CD4-positive, alpha-beta memory T cell (primary cell): ENCODE data around the gene PLPPR3. TPM values are rescaled to one million over a fixed set of nuclear protein-coding genes. Genes with fewer than 3 reads are reported as not detected.
A peak's percentile ranks its signal among the peaks of the same experiment; 100 is the strongest.

Source experiments
- CTCF ChIA-PET: fragments of 350-600 bp; sonication (Branson Sonifier 250); formaldehyde crosslinking; loops from one replicate; lab custom pipeline; 2021; ENCODE audit warnings: inconsistent platforms; ENCODE audit not compliant: partially characterized antibody; lab: Charles Lee
- POLR2A ChIA-PET: fragments of 350-600 bp; sonication (Branson Sonifier 250); formaldehyde crosslinking; loops from one replicate; lab custom pipeline; 2021; ENCODE audit not compliant: partially characterized antibody; lab: Charles Lee
- DNase-seq, 5 donors: peaks; one replicate each; pipeline versions ENCODE4 v3.0.0 to v3.0.0-alpha.2; 2020 to 2022; ENCODE audit warnings: mixed read lengths in 1 of 5
- H3K27ac ChIP-seq: one replicate; pipeline ENCODE4 v1.7.0; 2013; ENCODE audit warnings: low read depth, low read length
- H3K27me3 ChIP-seq: 2 replicates; pipeline ENCODE4 v1.7.0; 2013; ENCODE audit warnings: mild to moderate bottlenecking, low read length, moderate library complexity; ENCODE audit not compliant: insufficient read depth
- H3K36me3 ChIP-seq: 2 replicates; pipeline ENCODE4 v1.7.0; 2013; ENCODE audit warnings: mild to moderate bottlenecking, low read length, moderate library complexity; ENCODE audit not compliant: insufficient read depth
- H3K4me1 ChIP-seq: 2 replicates; pipeline ENCODE4 v1.7.0; 2013; ENCODE audit warnings: mild to moderate bottlenecking, low read length, moderate library complexity; ENCODE audit not compliant: insufficient read depth
- H3K4me3 ChIP-seq, 2 donors: one replicate each; pipeline ENCODE4 v1.7.0; 2013; ENCODE audit warnings: low read length in 2 of 2, mild to moderate bottlenecking in 1 of 2
- H3K9me3 ChIP-seq, 2 donors: one replicate each; pipeline ENCODE4 v1.7.0; 2013; ENCODE audit warnings: low read length in 2 of 2, control low read depth in 1 of 2; ENCODE audit not compliant: control insufficient read depth in 1 of 2
- H3K27ac Mint-ChIP-seq, 7 donors: one replicate each; pipeline ENCODE4 v1.8.0; 2020 to 2021; ENCODE audit warnings: mixed read lengths in 7 of 7, mild to moderate bottlenecking in 6 of 7, inconsistent platforms in 3 of 7, moderate library complexity in 3 of 7
- H3K27me3 Mint-ChIP-seq, 2 donors: one replicate each; pipeline ENCODE4 v1.8.0; 2020 to 2021; ENCODE audit warnings: mixed read lengths in 2 of 2
- H3K36me3 Mint-ChIP-seq, 2 donors: one replicate each; pipeline ENCODE4 v1.8.0; 2020 to 2021; ENCODE audit warnings: mixed read lengths in 2 of 2, inconsistent platforms in 1 of 2, mild to moderate bottlenecking in 1 of 2
- H3K4me1 Mint-ChIP-seq, 4 donors: one replicate each; pipeline ENCODE4 v1.8.0; 2020 to 2021; ENCODE audit warnings: mixed read lengths in 4 of 4, mild to moderate bottlenecking in 1 of 4
- H3K4me3 Mint-ChIP-seq, 8 donors: one replicate each; pipeline ENCODE4 v1.8.0; 2020 to 2021; ENCODE audit warnings: mixed read lengths in 8 of 8, mild to moderate bottlenecking in 7 of 8, moderate library complexity in 6 of 8, inconsistent platforms in 3 of 8
- H3K9me3 Mint-ChIP-seq, 8 donors: one replicate each; pipeline ENCODE4 v1.8.0; 2020 to 2021; ENCODE audit warnings: mixed read lengths in 8 of 8, mild to moderate bottlenecking in 5 of 8, inconsistent platforms in 3 of 8, moderate library complexity in 1 of 8
- intact Hi-C: fragments of 100-400 bp; cut with micrococcal nuclease; formaldehyde crosslinking; loops from one replicate; pipeline ENCODE4 v1.15.1; 2023
- polyA plus RNA-seq, 2 donors: library from polyadenylated mRNA; unstranded; fragments of 300-500 nt; fragmentation: Illumina TruSeq; gene quantifications; one replicate each; pipeline ENCODE4 v1.2.3, GENCODE V29; 2021
- total RNA-seq, 2 experiments: library from RNA; stranded (reverse); gene quantifications; one replicate each; pipeline ENCODE4 v1.2.3, GENCODE V29; 2021

PLPPR3 gene
- total and polyA plus RNA-seq, 4 experiments from 2014 or later: not detected

DNA sequence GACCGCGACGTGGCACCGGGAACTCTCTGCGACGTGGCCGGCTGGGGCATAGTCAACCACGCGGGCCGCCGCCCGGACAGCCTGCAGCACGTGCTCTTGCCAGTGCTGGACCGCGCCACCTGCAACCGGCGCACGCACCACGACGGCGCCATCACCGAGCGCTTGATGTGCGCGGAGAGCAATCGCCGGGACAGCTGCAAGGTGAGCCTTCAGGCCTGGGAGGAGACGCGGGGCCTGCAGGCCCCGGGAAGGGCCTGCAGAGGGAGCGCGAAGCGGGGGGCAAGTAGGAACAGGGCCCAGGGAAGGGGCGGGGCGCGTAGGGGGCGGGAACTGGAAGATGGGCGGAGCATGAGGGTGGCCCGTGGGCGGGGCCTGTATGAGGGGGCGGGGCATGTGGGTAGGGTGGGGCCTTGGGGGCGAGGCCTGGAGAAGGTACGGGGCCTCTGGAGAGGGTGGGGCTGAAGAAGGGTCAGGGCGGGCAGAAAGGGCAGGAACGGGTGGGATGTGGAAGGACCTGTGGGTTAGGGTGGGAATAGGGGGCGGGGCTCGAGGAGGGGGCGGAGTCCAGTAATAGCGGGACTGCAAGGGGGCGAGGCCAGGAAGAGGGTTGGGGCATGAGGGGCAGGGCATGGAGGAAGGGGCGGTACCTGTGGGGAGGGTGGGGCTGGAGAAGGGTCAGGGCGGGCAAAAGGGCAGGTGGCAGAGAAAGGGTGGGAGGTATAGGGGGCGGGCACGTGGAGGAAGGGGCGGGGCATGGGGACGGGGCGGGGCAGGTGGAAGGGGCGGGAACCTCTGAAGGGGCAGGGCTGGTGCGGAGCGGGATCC lies 40.2 kb upstream of the PLPPR3 start:
- Histone ChIP-seq H3K27me3 (peaks cover 3% of the 10 kb centered on the region), H3K36me3 (no peaks in the 10 kb centered on the region), H3K27ac (no peak overlapping the region), H3K4me3 (peak overlapping the region in 1 of 2 donors; percentile 32), H3K4me1 (peaks cover 19% of the 10 kb centered on the region), H3K9me3 (no peaks in the 10 kb centered on the region)
- ChIA-PET CTCF (interaction anchor here (2.7 to 5.6 kb wide), 2 partner anchors 59 to 122 kb away, joined by 29 to 119 read pairs; partner anchors contain the start of gene WDR18), POLR2A (interaction anchor here (2.1 to 6.4 kb wide), 7 partner anchors 10 to 407 kb away, joined by 9 to 86 read pairs (median 16); partner anchors contain the start of genes CIRBP, KISS1R, MED16 and R3HDM4)
- H3K27me3 Mint-ChIP-seq: peaks cover 1 to 4% of the 10 kb centered on the region in 2 donors
- intact Hi-C loops: loop anchor here (1.0 to 2.0 kb wide), 5 partner anchors 10 to 139 kb away; partner anchors contain the start of genes GRIN3B, MED16 and RNU6-9
- peaks cover 0 to 5% of the 10 kb centered on the region in 2 donors for H3K36me3 Mint-ChIP-seq
- peaks cover 0 to 3% (median 0%) of the 10 kb centered on the region in 8 donors for H3K9me3 Mint-ChIP-seq
- peak overlapping the region in 5 of 8 donors; percentile 70 to 84 (median 75) for H3K4me3 Mint-ChIP-seq
- H3K4me1 Mint-ChIP-seq: peaks cover 5 to 25% (median 16%) of the 10 kb centered on the region in 4 donors
- peak overlapping the region in 3 of 7 donors; percentile 37 to 95 (median 92) for H3K27ac Mint-ChIP-seq
- peak; percentile 50 to 76 (median 55) for DNase-seq

DNA sequence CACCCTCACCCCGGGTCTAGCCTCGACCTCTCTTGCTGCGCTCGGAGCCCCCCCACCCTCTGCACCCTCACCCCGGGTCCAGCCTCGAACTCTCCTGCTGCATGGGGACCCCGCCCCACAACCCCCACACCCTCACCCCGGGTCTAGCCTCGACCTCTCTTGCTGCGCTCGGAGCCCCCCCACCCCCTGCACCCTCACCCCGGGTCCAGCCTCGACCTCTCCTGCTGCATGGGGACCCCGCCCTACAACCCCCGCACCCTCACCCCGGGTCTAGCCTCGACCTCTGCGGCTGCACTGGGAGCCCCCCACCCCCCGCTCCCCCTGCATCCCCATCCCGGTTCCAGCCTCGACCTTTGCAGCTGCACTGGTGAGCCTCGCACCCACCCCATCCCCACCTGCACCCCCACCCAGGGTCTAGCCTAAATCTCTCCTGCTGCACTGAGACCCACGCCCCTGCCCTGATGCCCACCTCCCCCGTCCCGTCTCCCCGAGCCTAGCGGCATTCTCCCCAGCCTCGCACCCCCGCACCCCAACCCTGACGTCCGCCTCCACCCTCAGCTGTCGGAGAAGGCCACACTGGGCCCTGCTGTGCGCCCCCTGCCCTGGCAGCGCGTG lies 39.5 kb upstream of the PLPPR3 start:
- no peaks in the 10 kb centered on the region for H3K36me3 ChIP-seq
- H3K27ac ChIP-seq: no peak overlapping the region
- DNase-seq: no peak
- ChIA-PET CTCF (no interaction called here), POLR2A (interaction anchor here (1.4 to 6.4 kb wide), 4 partner anchors 32 to 59 kb away, joined by 3 to 86 read pairs (median 14); partner anchors contain the start of genes KISS1R, MED16 and RNU6-9)
- peaks cover 3% of the 10 kb centered on the region for H3K27me3 ChIP-seq
- H3K4me1 Mint-ChIP-seq: peaks cover 5 to 28% (median 16%) of the 10 kb centered on the region in 4 donors
- H3K9me3 Mint-ChIP-seq: peaks cover 0 to 3% (median 0%) of the 10 kb centered on the region in 8 donors
- intact Hi-C loops: no loop called here
- H3K4me3 ChIP-seq: peak overlapping the region in 1 of 2 donors; percentile 13
- H3K27ac Mint-ChIP-seq: no peak overlapping the region
- H3K27me3 Mint-ChIP-seq: peaks cover 2 to 4% of the 10 kb centered on the region in 2 donors
- no peaks in the 10 kb centered on the region for H3K9me3 ChIP-seq
- peaks cover 0 to 5% of the 10 kb centered on the region in 2 donors for H3K36me3 Mint-ChIP-seq
- H3K4me1 ChIP-seq: peaks cover 19% of the 10 kb centered on the region
- H3K4me3 Mint-ChIP-seq: no peak overlapping the region

- Mint-ChIP-seq H3K27ac (peak within 1 kb of the TSS in 1 of 7 donors; percentile 30), H3K4me1 (peaks cover 5 to 23% (median 12%) of the 10 kb centered on the region in 4 donors), H3K36me3 (peaks cover 0 to 3% of the 10 kb centered on the region in 2 donors), H3K4me3 (peak within 1 kb of the TSS in 1 of 8 donors; percentile 23), H3K27me3 (peaks cover 2 to 4% of the 10 kb centered on the region in 2 donors), H3K9me3 (peaks cover 0 to 3% (median 0%) of the 10 kb centered on the region in 8 donors)
- Histone ChIP-seq H3K36me3 (no peaks in the 10 kb centered on the region), H3K4me1 (peaks cover 18% of the 10 kb centered on the region), H3K27ac (no peak within 1 kb of the TSS), H3K9me3 (no peaks in the 10 kb centered on the region), H3K27me3 (peaks cover 3% of the 10 kb centered on the region), H3K4me3 (peak within 1 kb of the TSS in 1 of 2 donors; percentile 13)
- CTCF ChIA-PET: interaction anchor here (0.9 to 4.0 kb wide), 6 partner anchors 13 to 125 kb away, joined by 3 to 43 read pairs (median 3); partner anchors contain the start of gene WDR18
- no peak for DNase-seq
- POLR2A ChIA-PET: interaction anchor here (0.8 to 1.8 kb wide), 5 partner anchors 34 to 61 kb away, joined by 3 to 5 read pairs (median 3); partner anchors contain the start of gene RNU6-9
- intact Hi-C loops: no loop called here
These were observed 37.4 kb upstream of the PLPPR3 start, which contains the start of gene CFD for GRCh38 chr19:858868-859843. CFD (plus strand) TSS chr19:859664; CDS start chr19:859690, 26 bp downstream.

- Mint-ChIP-seq H3K36me3 (no peaks in the 10 kb centered on the region), H3K4me3 (no peak overlapping the region), H3K27ac (peak overlapping the region in 2 of 7 donors; percentile 30 to 68), H3K9me3 (no peaks in the 10 kb centered on the region), H3K4me1 (peaks cover 4 to 14% (median 7%) of the 10 kb centered on the region in 4 donors), H3K27me3 (peaks cover 2 to 4% of the 10 kb centered on the region in 2 donors)
- ChIA-PET CTCF (interaction anchor here (1.0 to 4.0 kb wide), 4 partner anchors 12 to 124 kb away, joined by 3 to 43 read pairs (median 5); no protein-coding TSS in a partner anchor), POLR2A (interaction anchor here (0.7 to 1.5 kb wide), 4 partner anchors 58 to 404 kb away, joined by 3 to 5 read pairs (median 4); no protein-coding TSS in a partner anchor)
- Histone ChIP-seq H3K4me1 (peaks cover 9% of the 10 kb centered on the region), H3K27ac (no peak overlapping the region), H3K4me3 (no peak overlapping the region), H3K36me3 (no peaks in the 10 kb centered on the region), H3K27me3 (peaks cover 3% of the 10 kb centered on the region), H3K9me3 (no peaks in the 10 kb centered on the region)
- intact Hi-C loops: no loop called here
- no peak for DNase-seq
These were observed 36.5 kb upstream of the PLPPR3 start for GRCh38 chr19:858284-858683.

- CTCF ChIA-PET: interaction anchor here (0.7 to 4.0 kb wide), 9 partner anchors 9 to 128 kb away, joined by 3 to 43 read pairs (median 4); partner anchors contain the start of gene WDR18
- peaks cover 3% of the 10 kb centered on the region for H3K27me3 ChIP-seq
- no peaks in the 10 kb centered on the region for H3K4me1 ChIP-seq
- no peaks in the 10 kb centered on the region for H3K36me3 ChIP-seq
- no peak for DNase-seq
- H3K27ac ChIP-seq: no peak overlapping the region
- Mint-ChIP-seq H3K4me3 (no peak overlapping the region), H3K27me3 (peaks cover 0 to 9% of the 10 kb centered on the region in 2 donors), H3K9me3 (no peaks in the 10 kb centered on the region), H3K36me3 (no peaks in the 10 kb centered on the region), H3K4me1 (peaks cover 0 to 5% (median under 1%) of the 10 kb centered on the region in 4 donors), H3K27ac (no peak overlapping the region)
- no peak overlapping the region for H3K4me3 ChIP-seq
- POLR2A ChIA-PET: interaction anchor here (1.4 kb wide), 1 partner anchor 65 kb away, joined by 5 read pairs; no protein-coding TSS in a partner anchor
- intact Hi-C loops: no loop called here
- no peaks in the 10 kb centered on the region for H3K9me3 ChIP-seq
These were observed 33.9 kb upstream of the PLPPR3 start for GRCh38 chr19:855566-856120.
